Activated naive CD8-positive, alpha-beta T cell treated with anti-CD3 and anti-CD28 coated beads for 36 hours (primary cell): ENCODE data around the gene PRCC. TPM values are rescaled to one million over a fixed set of nuclear protein-coding genes. Genes with fewer than 3 reads are reported as not detected.
A peak's percentile ranks its signal among the peaks of the same experiment; 100 is the strongest.

Experiments
- DNase-seq: peaks from one replicate; pipeline ENCODE4 v3.0.0; 2021
- H3K27ac Mint-ChIP-seq: one replicate; pipeline ENCODE4 v1.8.0; 2022; ENCODE audit warnings: mild to moderate bottlenecking, moderate library complexity, mixed read lengths
- H3K27me3 Mint-ChIP-seq: one replicate; pipeline ENCODE4 v1.8.0; 2022; ENCODE audit warnings: mild to moderate bottlenecking, mixed read lengths
- H3K36me3 Mint-ChIP-seq: one replicate; pipeline ENCODE4 v1.8.0; 2021; ENCODE audit warnings: mild to moderate bottlenecking, mixed read lengths
- H3K4me1 Mint-ChIP-seq: one replicate; pipeline ENCODE4 v1.8.0; 2021; ENCODE audit warnings: mixed read lengths
- H3K4me3 Mint-ChIP-seq: one replicate; pipeline ENCODE4 v1.8.0; 2022; ENCODE audit warnings: mild to moderate bottlenecking, moderate library complexity, mixed read lengths
- H3K9me3 Mint-ChIP-seq: one replicate; pipeline ENCODE4 v1.8.0; 2022; ENCODE audit warnings: mixed read lengths
- total RNA-seq, 2 experiments: library from RNA; stranded (reverse); gene quantifications; one replicate each; pipeline ENCODE4 v1.2.3, GENCODE V29; 2021

Gene PRCC
- total RNA-seq, 2 experiments from 2014 or later: 91.8 to 96.0 TPM

DNA sequence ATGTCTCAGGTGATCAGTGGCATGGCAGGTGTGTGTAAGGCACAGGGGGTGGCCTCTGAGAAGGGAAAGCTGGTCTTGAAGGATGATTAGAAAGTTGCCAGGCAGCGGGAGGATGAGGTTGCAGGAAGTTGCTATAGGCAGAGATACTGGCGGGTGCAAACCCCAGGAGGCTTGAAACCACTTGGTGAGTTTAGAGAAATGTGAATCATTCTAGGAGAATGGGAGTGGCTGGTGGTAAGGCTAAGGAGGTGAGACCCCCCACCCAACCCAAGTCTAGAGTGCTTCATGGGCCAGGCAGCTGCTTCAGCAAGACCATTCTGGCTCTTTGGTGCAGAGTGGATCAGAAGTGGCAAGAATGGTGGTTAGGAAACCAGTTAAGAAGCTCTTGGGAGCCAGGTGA is 40.3 kb downstream of the PRCC start:
- Mint-ChIP-seq H3K27me3 (no peaks in the 10 kb centered on the region), H3K4me3 (no peak overlapping the region), H3K4me1 (peaks cover 46% of the 10 kb centered on the region), H3K27ac (peak overlapping the region; percentile 73), H3K36me3 (peaks cover 53% of the 10 kb centered on the region), H3K9me3 (no peaks in the 10 kb centered on the region)
- peak; percentile 20 for DNase-seq

DNA sequence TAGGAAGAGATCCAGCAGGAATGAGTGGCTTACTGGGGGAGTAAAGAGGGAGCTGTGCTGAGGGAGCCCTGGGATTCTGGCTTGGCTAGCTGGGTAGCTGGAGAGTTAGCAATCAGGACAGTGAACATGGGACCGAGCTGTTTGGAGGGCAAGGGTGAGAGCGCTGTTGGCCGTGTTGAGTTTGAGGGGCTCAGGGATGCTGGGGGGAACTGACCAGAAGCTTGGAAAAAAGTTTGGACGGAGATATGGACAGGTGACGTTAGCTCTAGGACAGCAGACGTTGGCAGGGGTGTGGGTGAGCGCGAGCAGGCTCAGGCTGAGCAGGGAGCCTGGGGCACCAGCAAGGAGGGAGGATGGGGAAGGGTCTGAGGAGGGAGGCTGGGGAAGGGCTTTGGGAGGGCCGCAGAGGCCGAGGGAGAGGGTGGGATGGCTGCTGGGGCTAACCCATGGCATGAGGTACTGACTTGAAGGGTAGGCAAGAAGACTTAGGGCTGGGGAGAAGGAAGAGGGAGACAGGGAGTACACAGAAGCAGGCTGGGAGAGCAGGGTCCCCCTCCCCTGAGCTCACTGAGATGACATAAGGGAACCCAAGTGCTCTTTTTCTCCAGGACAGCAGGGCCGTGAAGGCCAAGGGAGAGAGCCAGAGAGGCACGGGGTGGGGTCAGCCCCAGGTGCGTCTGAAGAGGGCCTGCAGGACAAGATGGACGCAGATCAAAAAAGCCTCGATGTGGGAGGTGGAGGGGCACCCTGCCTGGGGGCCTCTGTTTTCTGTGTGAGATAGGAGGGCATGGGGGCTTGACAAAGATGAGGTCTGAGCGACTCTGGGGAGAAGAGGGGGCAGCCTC is 41.1 kb downstream of the PRCC start:
- Mint-ChIP-seq H3K27me3 (no peaks in the 10 kb centered on the region), H3K36me3 (peaks cover 61% of the 10 kb centered on the region), H3K27ac (peak overlapping the region; percentile 73), H3K9me3 (no peaks in the 10 kb centered on the region), H3K4me1 (peaks cover 54% of the 10 kb centered on the region), H3K4me3 (peak overlapping the region; percentile 8)
- no peak for DNase-seq

DNA sequence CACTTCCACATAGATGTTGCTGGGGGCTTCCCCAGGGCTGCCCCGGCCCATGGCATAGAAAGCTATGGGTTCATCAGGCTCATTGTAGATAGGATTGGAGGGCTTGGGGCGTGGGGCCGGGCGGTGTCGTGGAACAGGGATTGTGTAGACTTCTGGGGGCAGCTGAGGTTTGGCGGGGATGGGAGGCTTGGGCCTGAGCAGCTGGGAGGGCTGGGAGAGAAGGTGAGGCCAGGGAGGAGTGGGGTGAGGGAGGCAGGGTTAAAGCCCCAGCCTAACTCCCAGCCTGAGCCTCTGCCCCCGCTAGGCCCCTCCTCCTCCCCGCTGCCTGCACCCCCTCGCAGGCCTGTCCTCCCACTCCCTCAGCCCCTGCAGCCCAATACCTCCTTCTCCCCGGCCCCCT is 41.9 kb downstream of the PRCC start:
- H3K4me3 Mint-ChIP-seq: no peak overlapping the region
- no peaks in the 10 kb centered on the region for H3K27me3 Mint-ChIP-seq
- DNase-seq: no peak
- H3K9me3 Mint-ChIP-seq: no peaks in the 10 kb centered on the region
- peak overlapping the region; percentile 27 for H3K27ac Mint-ChIP-seq
- peaks cover 66% of the 10 kb centered on the region for H3K36me3 Mint-ChIP-seq
- H3K4me1 Mint-ChIP-seq: peaks cover 56% of the 10 kb centered on the region

DNA sequence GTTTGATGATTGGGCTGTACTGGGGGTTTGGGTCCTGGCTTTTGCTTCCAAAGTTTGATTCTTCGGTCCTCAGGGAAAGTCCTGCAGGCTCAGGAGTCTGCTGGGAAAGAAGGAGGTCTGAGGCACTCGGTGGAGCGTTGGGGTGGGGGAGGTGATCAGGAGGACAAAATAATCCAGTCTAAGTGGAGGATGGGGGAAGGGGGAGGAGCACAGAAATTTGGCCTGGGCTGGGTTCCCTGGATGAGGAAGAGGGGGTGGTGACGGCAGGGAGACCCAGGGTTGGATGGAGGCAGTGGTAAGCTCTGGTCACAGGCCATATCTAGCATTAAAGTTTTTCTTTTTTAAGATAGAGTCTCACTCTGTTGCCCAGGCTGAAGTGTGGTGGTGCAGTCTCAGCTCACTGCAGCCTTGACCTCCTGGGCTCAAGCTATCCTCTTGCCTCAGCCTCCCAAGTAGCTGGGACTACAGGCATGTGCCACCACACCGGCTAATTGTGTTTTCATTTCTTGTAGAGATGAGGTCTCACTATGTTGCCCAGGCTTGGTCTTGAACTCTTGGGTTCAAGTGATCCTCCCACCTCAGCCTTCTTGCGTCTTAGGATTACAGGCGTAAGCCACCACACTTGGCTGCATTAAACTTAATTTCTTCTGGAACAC is 42.5 kb downstream of the PRCC start:
- peaks cover 61% of the 10 kb centered on the region for H3K4me1 Mint-ChIP-seq
- DNase-seq: no peak

DNA sequence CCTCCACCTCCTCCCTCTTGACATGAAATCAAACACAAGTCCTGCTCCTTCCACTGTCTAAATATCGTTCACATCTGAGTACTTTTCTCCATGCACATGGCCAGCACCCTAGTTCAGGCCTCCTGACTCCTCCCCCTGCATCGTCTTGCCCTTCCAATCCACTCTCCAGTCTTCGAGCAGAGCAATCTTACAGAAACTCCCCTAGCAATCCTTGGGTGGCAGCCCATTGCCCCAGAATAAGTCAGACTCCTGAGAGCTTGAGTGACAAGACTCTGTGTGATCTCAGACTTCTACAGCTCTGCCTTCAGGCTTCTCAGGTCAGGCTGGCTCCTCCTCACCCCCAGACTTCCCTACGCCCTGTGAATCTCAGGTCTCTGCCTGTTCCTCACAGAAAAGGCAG is 43.8 kb downstream of the PRCC start:
- Mint-ChIP-seq H3K9me3 (no peaks in the 10 kb centered on the region), H3K4me1 (peaks cover 62% of the 10 kb centered on the region), H3K27me3 (no peaks in the 10 kb centered on the region), H3K36me3 (peaks cover 78% of the 10 kb centered on the region), H3K4me3 (peak overlapping the region; percentile 94), H3K27ac (peak overlapping the region; percentile 14)
- no peak for DNase-seq

More for the DNA sequence above, 42.5 kb downstream of the PRCC start:
- Mint-ChIP-seq H3K9me3 (no peaks in the 10 kb centered on the region), H3K4me3 (no peak overlapping the region), H3K27me3 (no peaks in the 10 kb centered on the region), H3K36me3 (peaks cover 71% of the 10 kb centered on the region), H3K27ac (peak overlapping the region; percentile 24)

DNA sequence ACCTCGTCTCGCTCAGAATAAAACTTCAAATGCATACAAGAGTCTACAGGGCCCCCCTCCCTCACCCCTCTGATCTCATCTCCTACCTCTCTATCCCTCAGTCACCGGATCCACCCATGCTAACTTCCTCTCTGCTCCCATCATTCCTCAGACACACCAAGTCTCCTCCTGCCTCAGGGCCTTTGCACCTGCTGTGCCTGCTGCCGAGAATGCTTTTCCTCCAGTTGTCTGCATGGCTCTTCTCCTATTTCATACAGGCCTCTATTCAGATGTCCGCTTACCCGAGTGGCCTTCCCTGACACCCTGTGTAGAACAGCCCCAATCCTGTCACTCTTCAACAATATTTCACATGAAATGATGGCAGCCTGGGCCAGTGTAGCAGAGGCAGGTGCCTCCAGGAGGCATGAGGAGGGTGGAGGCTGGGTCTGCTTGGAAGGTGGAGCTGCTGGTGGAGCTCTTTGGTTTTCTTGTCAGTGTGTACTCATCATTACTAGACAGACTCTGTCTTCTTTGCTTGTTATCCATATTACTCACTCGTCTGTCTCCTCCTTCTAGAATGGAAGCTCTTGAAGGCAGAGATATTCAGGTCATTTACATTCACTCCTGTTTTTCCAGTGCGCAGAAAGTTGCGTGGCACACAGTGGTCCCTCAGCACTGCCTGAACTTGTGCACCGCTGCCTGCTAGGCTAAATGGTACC is 45.1 kb downstream of the PRCC start:
- peaks cover 73% of the 10 kb centered on the region for H3K36me3 Mint-ChIP-seq

DNA sequence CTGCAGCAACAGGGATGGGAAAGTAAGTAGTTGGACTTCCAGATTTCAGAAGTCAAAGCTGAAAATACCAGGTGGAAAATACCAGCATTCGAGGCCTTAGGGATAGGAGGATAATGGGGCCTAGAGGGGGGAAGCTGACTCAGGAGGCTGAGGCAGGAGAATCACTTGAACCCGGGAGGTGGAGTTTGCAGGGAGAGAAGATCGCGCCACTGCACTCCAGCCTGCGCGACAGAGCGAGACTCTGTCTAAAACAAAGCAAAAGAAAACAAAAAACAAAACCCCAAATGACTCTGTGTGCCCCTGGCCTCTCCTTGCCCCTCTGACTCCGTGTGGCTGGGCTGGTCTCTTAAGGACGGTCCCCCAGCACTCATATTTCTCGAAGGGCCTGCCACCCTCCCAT is 46.0 kb downstream of the PRCC start:
- Mint-ChIP-seq H3K9me3 (no peaks in the 10 kb centered on the region), H3K27me3 (no peaks in the 10 kb centered on the region), H3K4me3 (peak overlapping the region; percentile 94), H3K36me3 (peaks cover 64% of the 10 kb centered on the region), H3K27ac (peak overlapping the region; percentile 99), H3K4me1 (peaks cover 56% of the 10 kb centered on the region)
- DNase-seq: no peak

More for the DNA sequence above, 45.1 kb downstream of the PRCC start:
- Mint-ChIP-seq H3K4me3 (peak overlapping the region; percentile 94), H3K27ac (peak overlapping the region; percentile 60), H3K27me3 (no peaks in the 10 kb centered on the region), H3K4me1 (peaks cover 61% of the 10 kb centered on the region), H3K9me3 (no peaks in the 10 kb centered on the region)
- DNase-seq: no peak

DNA sequence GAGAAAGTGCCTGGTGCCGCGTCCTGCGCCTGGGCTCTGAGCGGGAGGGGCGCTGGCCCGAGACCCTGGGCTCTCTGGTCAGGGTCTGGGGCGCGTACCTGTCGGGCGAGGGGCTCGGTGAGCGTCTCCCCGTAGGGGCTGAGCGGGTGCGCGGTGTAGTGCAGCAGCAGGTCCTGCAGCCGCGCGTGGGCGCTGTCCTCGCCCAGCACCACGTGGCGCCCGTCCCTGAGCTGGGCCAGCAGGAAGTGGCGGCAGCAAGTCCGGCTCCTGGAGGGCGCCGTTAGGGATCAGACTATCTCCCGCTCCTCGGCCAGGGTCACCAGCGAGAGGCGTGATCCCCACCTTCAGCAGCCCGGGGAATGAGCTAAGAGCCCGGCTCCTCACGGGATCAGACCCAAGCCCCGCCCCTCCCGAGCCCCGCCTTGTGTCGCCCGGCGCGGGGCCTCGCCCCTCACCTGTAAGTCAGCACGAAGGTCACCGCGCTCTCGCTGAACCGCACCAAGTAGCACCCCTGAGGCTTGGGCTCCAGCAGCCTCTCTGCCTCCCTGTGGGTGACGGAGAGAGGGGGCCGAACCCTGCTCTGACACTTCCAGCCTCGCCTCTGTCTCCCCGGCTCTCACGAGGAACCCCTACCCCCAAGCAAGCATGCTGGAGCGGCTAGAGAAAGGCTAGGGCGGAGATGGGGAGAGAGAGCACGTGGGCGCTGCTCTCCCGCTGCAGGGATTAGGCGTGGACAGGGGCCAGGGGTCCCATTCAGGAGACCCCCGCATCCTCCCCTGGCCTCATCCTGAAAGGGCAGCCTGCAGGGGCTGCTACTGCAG is 46.6 kb downstream of the PRCC start:
- Mint-ChIP-seq H3K4me1 (peaks cover 53% of the 10 kb centered on the region), H3K27me3 (no peaks in the 10 kb centered on the region), H3K27ac (peak overlapping the region; percentile 99), H3K4me3 (peak overlapping the region; percentile 94), H3K9me3 (no peaks in the 10 kb centered on the region), H3K36me3 (peaks cover 58% of the 10 kb centered on the region)
- peak; percentile 80 for DNase-seq

DNA sequence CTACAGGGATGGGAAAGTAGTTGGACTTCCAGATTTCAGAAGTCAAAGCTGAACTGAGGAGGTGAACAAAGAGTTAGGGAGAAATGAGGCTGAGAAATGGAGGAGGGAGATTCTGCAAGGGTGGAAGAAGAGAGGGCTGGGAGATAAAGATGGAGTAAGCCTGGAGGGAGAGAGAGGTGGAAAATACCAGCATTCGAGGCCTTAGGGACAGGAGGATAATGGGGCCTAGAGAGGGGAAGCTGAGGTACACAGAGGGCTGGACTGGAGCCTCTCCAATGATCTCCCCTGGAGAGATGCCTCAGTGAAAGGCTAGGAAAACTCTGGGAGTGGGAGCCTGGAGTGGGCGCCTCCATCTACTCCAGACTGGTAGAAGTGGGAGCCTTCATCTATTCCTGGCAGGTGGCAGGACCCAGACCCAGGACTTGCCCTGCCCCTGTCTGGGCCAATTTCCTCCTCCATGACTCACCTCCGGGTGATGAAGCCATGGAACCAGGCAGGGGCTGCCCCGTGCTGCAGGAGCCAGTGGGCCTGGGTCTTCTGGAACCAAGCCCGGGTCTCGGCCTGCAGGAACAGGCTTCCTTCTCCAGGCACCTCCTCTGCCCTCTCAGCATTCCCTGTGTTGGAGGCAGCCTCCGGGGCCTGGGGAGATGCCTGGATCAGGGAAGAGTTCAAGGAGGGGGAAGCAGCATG is 47.4 kb downstream of the PRCC start:
- H3K27me3 Mint-ChIP-seq: no peaks in the 10 kb centered on the region
- peaks cover 48% of the 10 kb centered on the region for H3K4me1 Mint-ChIP-seq
- peak; percentile 48 for DNase-seq
- peaks cover 53% of the 10 kb centered on the region for H3K36me3 Mint-ChIP-seq
- H3K4me3 Mint-ChIP-seq: peak overlapping the region; percentile 94
- peak overlapping the region; percentile 99 for H3K27ac Mint-ChIP-seq
- H3K9me3 Mint-ChIP-seq: no peaks in the 10 kb centered on the region

DNA sequence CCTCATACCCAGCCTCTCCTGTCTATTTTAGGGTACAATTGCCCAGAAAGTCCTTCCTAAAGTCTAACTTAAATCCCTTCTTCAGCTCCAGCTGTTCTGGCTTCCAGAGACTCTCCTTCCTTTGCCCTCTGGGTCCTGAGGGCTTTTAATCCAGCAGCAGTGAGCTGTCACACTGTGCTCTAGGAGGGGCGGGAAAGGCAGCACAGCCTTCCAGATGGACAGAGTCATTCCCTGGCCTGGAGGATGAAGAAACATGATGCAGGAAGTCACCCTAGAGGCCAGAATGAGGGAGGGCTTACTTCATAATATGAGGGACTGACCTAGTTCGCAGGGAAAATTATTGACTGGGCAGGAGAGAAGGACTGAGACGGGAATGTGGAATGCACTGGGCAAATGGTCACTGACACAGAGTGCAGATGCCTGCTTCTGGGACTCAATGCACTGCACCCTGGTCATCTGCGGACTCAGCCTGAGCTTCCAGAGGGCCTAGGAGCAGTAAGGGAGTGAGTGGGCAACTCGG is 48.0 kb downstream of the PRCC start:
- Mint-ChIP-seq H3K9me3 (no peaks in the 10 kb centered on the region), H3K27ac (peak overlapping the region; percentile 99), H3K4me3 (peak overlapping the region; percentile 94), H3K4me1 (peaks cover 44% of the 10 kb centered on the region), H3K27me3 (no peaks in the 10 kb centered on the region), H3K36me3 (peaks cover 53% of the 10 kb centered on the region)
- no peak for DNase-seq

DNA sequence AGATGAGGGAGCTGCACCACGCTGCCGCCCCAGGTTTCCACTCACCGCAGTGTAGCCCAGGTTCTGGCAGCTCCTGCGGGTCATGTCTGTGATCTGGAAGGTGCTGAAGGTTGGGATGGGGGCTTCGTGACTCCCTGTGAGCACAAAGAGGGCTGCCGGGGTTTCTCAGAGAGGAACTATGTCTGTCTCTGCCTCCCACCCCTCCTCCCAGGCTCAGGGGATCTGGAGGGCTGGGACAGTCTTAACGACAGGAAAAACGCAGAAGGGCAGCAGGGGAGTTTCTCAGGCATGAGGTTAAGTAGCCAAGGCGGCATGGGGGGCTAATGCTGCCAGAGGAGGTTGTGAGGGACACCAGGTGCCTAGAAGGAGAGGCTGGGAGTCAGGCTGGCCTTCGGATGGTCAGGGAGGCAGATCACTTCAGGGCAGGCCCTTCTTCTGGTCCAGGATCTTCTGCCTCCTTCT is 48.7 kb downstream of the PRCC start:
- peaks cover 3% of the 10 kb centered on the region for H3K9me3 Mint-ChIP-seq
- H3K4me3 Mint-ChIP-seq: peak overlapping the region; percentile 94
- no peak for DNase-seq
- peaks cover 43% of the 10 kb centered on the region for H3K4me1 Mint-ChIP-seq
- peak overlapping the region; percentile 99 for H3K27ac Mint-ChIP-seq
- H3K36me3 Mint-ChIP-seq: peaks cover 52% of the 10 kb centered on the region
- no peaks in the 10 kb centered on the region for H3K27me3 Mint-ChIP-seq

DNA sequence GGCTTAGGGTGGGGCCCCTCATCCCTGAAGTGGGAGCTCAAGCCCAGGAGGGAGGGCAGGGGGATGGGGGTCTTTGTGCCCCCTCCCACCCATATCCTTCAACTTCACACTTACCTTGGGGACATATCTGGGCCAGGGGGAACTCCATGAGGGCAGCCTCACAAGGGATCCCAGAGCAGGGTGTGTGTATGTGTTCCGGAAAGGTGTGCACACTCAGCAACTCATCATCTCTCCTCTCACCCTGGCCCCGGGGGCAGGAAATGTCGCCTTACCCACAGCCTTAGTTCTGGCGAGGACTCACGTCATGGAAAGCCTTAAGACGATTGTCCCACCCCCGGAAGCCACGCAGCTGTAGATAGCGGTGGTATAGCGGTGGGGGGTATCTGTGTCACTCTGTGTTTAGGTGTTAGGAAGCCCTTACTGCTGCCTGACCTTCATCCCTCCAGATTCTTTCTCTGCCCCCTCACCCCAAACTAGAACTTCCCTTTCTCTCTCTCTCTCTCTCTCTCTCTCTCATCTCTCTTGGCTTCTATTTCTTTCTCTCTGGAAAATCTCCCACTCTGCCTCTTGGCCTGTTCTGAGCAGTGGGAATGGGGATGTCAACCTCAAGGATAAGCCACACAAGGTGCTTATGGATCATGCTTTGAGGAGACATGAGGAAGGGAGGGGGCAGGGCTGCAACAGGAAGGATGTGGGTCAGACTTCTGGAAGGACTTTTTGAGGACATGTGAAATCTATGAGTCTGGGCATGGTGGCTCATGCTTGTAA is 49.4 kb downstream of the PRCC start, which contains the start of gene SH2D2A:
SH2D2A (minus strand) TSS at position 288 of the 768 bp plus-strand sequence; CDS start at position 148, 140 bp downstream.
- Mint-ChIP-seq H3K4me3 (peak within 1 kb of the TSS; percentile 94), H3K4me1 (peaks cover 41% of the 10 kb centered on the region), H3K27me3 (no peaks in the 10 kb centered on the region), H3K9me3 (peaks cover 3% of the 10 kb centered on the region), H3K27ac (peak within 1 kb of the TSS; percentile 99), H3K36me3 (peaks cover 44% of the 10 kb centered on the region)
- DNase-seq: peak; percentile 93

DNA sequence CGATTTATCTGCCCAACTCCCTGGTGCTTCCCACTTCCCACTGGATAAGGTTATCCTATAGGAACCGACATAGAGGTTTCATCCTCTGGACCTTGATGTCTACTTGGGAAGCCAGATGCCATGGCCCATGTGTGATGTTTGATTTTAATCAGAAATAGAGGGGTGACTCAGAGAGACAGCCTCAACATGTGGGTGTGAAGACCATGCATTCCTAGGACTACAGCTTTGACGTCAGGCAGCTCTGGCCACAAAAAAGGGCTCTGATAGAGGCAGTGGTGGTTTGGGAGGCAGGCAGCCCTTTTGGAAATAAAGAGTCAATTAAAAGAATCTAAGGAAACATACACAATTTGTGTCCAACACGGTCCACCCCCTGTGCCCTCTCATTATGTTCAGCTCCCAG is 54.5 kb downstream of the PRCC start:
- Mint-ChIP-seq H3K27ac (peak overlapping the region; percentile 77), H3K9me3 (peaks cover 3% of the 10 kb centered on the region), H3K27me3 (no peaks in the 10 kb centered on the region), H3K36me3 (no peaks in the 10 kb centered on the region), H3K4me1 (peaks cover 31% of the 10 kb centered on the region), H3K4me3 (no peak overlapping the region)
- DNase-seq: peak; percentile 67
